ENCODE results near the gene SH3RF3. TPM values are rescaled to one million over a fixed set of nuclear protein-coding genes. Genes with fewer than 3 reads are reported as not detected.

The SH3RF3 gene
- polyA plus RNA-seq, 1 of the 3 experiments (the other 2 are of a cell fraction): 1.9 TPM

GRCh38 chr2:109463891-109464290 is 334.9 kb downstream of the SH3RF3 start:
- Histone ChIP-seq H3K4me3 (ENCODE audit: low read depth in 2 of 2, low read length in 1 of 2) (no peak overlapping the region), H3F3A (replicated peaks; ENCODE audit: insufficient read depth) (peaks cover 11% of the 10 kb centered on the region), H3K9ac (no peak overlapping the region), H3K9me3 (no peaks in the 10 kb centered on the region), H3K9me2 (no peaks in the 10 kb centered on the region), H3K79me2 (ENCODE audit: insufficient read depth) (no peaks in the 10 kb centered on the region), H3K27ac (ENCODE audit: low read depth in 2 of 2, low read length in 1 of 2) (no peak overlapping the region), H3K27me3 (ENCODE audit: insufficient read depth) (no peaks in the 10 kb centered on the region), H3K4me2 (no peak overlapping the region), H3K4me1 (ENCODE audit: control insufficient read depth in 1 of 2, insufficient read depth in 2 of 2, low read depth in 1 of 2, low read length in 1 of 2) (peaks cover 15 to 17% of the 10 kb centered on the region in 2 experiments; a peak in 3 of 4 replicates), H3K36me3 (replicated peaks in 1 of 2; ENCODE audit: control insufficient read depth in 1 of 2, insufficient read depth in 2 of 2, low read length in 1 of 2) (peaks cover 1 to 5% of the 10 kb centered on the region in 2 experiments), H4K20me1 (ENCODE audit: insufficient read depth) (no peaks in the 10 kb centered on the region), H2AFZ (ENCODE audit: low read depth) (no peak overlapping the region)
- TF ChIP-seq YY1 (IDR thresholded peaks at IDR 0.05; ENCODE audit: low read depth) (no peak), EZH2phosphoT487 (IDR thresholded peaks at IDR 0.05; ENCODE audit: borderline replicate concordance, low read depth) (no peak), GABPA (IDR thresholded peaks at IDR 0.05; ENCODE audit: low read depth) (no peak), RAD21 (IDR thresholded peaks at IDR 0.05; ENCODE audit: low read length) (no peak), RXRA (IDR thresholded peaks at IDR 0.05; ENCODE audit: borderline replicate concordance, low read depth) (no peak), USF2 (IDR thresholded peaks at IDR 0.05; ENCODE audit: borderline replicate concordance, low read depth, low read length) (no peak), TAF1 (IDR thresholded peaks at IDR 0.05; ENCODE audit: borderline replicate concordance, low read depth, low read length) (no peak), MEF2A (IDR thresholded peaks at IDR 0.05; ENCODE audit: borderline replicate concordance, low read depth) (no peak), FOXM1 (IDR thresholded peaks at IDR 0.05; ENCODE audit: low read depth) (no peak), RCOR1 (IDR thresholded peaks at IDR 0.05; ENCODE audit: low read length) (no peak)
- TF ChIP-seq, protein P1, sequence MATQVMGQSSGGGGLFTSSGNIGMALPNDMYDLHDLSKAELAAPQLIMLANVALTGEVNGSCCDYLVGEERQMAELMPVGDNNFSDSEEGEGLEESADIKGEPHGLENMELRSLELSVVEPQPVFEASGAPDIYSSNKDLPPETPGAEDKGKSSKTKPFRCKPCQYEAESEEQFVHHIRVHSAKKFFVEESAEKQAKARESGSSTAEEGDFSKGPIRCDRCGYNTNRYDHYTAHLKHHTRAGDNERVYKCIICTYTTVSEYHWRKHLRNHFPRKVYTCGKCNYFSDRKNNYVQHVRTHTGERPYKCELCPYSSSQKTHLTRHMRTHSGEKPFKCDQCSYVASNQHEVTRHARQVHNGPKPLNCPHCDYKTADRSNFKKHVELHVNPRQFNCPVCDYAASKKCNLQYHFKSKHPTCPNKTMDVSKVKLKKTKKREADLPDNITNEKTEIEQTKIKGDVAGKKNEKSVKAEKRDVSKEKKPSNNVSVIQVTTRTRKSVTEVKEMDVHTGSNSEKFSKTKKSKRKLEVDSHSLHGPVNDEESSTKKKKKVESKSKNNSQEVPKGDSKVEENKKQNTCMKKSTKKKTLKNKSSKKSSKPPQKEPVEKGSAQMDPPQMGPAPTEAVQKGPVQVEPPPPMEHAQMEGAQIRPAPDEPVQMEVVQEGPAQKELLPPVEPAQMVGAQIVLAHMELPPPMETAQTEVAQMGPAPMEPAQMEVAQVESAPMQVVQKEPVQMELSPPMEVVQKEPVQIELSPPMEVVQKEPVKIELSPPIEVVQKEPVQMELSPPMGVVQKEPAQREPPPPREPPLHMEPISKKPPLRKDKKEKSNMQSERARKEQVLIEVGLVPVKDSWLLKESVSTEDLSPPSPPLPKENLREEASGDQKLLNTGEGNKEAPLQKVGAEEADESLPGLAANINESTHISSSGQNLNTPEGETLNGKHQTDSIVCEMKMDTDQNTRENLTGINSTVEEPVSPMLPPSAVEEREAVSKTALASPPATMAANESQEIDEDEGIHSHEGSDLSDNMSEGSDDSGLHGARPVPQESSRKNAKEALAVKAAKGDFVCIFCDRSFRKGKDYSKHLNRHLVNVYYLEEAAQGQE (IDR thresholded peaks at IDR 0.05; ENCODE audit: low read depth, low read length): no peak
- TF ChIP-seq, protein P2, sequence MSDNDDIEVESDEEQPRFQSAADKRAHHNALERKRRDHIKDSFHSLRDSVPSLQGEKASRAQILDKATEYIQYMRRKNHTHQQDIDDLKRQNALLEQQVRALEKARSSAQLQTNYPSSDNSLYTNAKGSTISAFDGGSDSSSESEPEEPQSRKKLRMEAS (IDR thresholded peaks at IDR 0.05; ENCODE audit: low read depth): no peak
- TF ChIP-seq, protein P3, sequence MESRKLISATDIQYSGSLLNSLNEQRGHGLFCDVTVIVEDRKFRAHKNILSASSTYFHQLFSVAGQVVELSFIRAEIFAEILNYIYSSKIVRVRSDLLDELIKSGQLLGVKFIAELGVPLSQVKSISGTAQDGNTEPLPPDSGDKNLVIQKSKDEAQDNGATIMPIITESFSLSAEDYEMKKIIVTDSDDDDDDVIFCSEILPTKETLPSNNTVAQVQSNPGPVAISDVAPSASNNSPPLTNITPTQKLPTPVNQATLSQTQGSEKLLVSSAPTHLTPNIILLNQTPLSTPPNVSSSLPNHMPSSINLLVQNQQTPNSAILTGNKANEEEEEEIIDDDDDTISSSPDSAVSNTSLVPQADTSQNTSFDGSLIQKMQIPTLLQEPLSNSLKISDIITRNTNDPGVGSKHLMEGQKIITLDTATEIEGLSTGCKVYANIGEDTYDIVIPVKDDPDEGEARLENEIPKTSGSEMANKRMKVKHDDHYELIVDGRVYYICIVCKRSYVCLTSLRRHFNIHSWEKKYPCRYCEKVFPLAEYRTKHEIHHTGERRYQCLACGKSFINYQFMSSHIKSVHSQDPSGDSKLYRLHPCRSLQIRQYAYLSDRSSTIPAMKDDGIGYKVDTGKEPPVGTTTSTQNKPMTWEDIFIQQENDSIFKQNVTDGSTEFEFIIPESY (IDR thresholded peaks at IDR 0.05; ENCODE audit: borderline replicate concordance, low read depth): no peak
- TF ChIP-seq, protein P4, sequence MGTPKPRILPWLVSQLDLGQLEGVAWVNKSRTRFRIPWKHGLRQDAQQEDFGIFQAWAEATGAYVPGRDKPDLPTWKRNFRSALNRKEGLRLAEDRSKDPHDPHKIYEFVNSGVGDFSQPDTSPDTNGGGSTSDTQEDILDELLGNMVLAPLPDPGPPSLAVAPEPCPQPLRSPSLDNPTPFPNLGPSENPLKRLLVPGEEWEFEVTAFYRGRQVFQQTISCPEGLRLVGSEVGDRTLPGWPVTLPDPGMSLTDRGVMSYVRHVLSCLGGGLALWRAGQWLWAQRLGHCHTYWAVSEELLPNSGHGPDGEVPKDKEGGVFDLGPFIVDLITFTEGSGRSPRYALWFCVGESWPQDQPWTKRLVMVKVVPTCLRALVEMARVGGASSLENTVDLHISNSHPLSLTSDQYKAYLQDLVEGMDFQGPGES (IDR thresholded peaks at IDR 0.05; ENCODE audit: low read depth, low read length): no peak
- DNase-seq: no peak
- CTCF ChIA-PET: no interaction called here
- WGBS (ENCODE audit: low lambda C conversion rate): 97% methylated on average over 5 of the region's 5 CpGs
- POLR2A ChIA-PET: no interaction called here

Data from SK-N-SH (cell line).